Renal pelvis (tissue), 4 donors: Measurements from ENCODE around the gene ARHGAP22. TPM values are rescaled to one million over a fixed set of nuclear protein-coding genes. Genes with fewer than 3 reads are reported as not detected.
A peak's percentile ranks its signal among the peaks of the same experiment; 100 is the strongest.

ENCODE experiments used
- DNase-seq: peaks from one replicate; pipeline ENCODE4 v3.0.0-alpha.2; 2013
- polyA plus RNA-seq, 3 donors: library from polyadenylated mRNA; unstranded; fragments of 120-200 nt; gene quantifications; one replicate each; pipeline ENCODE4 v1.2.1, GENCODE V29; 2013; ENCODE audit not compliant: insufficient read length in 3 of 3

The ARHGAP22 gene
- polyA plus RNA-seq, 3 donors, result 1.2 to 1.8 (median 1.7) TPM

DNA sequence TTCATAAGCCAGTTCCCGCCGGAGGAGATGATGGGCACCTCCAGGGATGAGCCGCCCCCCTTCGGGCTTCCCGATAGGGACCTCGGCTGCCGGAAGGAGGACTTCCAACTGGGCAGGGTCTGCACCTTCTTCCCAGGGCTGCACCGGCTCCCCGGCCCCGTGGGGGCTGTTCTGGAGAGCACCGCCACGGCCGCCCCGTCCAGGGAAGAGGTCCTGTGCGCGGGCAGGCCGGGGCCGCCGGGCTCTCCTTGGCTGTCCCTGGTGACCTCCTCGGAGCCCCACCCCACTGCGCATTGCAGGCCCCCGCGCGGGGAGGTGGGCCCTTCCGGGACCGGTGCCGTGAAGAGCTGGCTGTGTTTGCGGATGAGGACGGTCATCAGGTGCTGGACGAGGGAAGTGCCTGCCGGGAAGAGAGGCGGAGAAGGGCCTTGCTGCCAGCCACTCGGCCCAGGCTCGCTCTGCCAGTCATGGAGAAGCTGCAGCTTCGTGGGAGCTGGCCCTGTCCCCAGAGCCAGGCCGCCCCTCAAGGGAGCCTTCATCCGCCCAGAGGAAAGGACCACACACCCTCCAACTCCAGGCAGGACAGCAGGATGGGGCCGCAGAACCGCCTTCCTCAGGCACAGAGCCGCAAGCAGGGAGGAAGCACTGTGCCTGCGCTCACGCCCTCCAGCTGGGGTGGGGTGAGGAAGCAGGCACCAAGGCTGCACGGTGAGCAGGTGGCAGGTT, 154.0 kb downstream of the ARHGAP22 start:
- DNase-seq, result no peak

- no peak for DNase-seq
These were observed 154.6 kb downstream of the ARHGAP22 start for GRCh38 chr10:48450233-48450740.

DNA sequence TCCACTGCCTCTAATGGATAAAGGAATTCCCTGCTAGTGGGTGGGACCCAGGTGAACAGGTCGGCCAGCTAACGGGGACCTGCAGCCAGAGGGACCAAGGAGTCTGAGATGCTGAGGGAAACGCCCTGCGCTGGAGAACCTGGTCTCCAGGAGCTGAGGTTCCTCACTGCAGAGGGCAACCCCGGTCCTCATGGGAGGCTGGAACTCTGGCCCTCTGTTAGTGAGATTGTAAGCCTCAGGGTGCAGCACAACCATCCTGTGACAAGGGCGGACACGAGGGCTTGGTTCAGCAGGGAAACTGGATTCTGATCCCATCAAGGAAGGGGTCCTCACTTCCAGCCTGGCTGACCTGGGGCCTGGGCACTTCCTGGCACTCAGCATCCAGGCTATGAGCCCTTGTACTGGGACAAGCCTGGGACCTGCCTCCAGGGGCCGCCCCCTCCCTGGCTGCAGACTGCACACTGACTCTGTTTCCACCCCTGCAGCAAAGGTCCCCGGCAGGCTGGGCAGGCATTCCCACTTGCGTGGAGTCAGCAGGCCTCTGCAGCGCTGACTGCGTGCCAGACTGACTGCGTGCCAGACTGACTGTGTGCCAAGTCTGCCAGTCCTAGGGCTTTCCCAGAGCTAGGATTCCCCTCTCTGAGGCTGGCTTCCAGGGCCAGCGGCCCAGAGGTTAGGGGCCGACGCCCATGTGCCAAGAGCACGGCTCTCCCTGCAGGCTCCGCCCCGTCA, 155.2 kb downstream of the ARHGAP22 start:
- DNase-seq, result no peak

DNA sequence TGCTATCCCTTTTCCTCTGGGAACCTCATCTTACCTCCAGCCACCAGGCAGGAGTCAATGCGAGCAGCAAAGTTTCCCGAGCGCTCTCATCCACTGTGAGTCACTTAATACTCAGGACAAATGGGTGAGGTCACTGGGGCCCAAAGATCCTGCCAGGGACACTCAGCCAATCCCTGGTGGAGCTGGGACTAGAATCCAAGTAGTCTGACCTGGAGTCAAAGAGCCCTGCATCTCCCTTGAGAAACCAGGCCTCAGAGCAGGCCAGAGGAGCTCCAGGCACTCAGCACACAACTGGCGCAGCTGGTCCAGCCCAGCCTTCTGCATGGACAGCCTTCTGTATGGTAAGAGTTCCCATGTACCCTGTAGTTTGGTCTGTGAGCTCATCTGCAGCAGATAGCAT, 156.1 kb downstream of the ARHGAP22 start:
- DNase-seq, result no peak

GRCh38 chr10:48447356-48448215, 157.3 kb downstream of the ARHGAP22 start:
- DNase-seq, result no peak

DNA sequence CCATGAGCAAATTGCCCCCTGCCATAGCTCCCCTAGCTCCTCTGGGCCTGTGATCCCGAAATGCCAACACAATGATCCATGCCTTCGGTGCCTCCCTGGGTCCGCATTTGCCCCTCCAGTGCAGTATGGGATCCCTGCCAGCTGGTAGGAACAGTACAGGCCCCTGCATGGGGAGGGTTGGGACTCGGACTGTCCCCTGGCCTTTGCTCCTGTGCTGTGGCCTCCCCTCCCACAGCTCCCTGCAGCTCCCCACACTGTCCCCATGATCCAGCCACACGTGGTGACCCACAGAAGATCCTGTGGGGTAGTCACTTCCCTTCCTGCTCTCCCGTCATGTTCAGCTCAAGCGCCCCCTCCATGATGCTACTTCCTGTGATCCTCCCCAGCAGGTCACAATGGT, 158.1 kb downstream of the ARHGAP22 start:
- DNase-seq, result no peak

DNA sequence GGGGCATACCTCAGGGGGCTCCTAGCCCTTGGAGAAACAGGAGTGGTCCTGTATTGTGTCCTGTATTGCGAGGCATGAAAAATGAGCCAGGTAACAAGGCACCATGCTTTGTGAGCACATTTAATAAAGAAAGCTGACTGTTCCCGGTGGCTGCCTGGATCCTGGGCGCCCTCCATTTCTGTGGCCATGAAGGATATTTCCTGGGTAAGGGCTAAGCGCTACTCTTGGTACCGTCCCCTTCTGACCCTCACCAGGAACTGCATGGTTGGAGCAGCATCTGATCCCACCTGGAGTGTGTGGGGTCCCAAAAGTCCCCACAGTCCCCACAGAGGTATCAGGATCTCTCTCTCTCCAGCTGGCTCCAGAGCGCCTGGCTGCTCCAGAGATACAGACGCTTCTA, 158.9 kb downstream of the ARHGAP22 start:
- DNase-seq, result no peak

DNA sequence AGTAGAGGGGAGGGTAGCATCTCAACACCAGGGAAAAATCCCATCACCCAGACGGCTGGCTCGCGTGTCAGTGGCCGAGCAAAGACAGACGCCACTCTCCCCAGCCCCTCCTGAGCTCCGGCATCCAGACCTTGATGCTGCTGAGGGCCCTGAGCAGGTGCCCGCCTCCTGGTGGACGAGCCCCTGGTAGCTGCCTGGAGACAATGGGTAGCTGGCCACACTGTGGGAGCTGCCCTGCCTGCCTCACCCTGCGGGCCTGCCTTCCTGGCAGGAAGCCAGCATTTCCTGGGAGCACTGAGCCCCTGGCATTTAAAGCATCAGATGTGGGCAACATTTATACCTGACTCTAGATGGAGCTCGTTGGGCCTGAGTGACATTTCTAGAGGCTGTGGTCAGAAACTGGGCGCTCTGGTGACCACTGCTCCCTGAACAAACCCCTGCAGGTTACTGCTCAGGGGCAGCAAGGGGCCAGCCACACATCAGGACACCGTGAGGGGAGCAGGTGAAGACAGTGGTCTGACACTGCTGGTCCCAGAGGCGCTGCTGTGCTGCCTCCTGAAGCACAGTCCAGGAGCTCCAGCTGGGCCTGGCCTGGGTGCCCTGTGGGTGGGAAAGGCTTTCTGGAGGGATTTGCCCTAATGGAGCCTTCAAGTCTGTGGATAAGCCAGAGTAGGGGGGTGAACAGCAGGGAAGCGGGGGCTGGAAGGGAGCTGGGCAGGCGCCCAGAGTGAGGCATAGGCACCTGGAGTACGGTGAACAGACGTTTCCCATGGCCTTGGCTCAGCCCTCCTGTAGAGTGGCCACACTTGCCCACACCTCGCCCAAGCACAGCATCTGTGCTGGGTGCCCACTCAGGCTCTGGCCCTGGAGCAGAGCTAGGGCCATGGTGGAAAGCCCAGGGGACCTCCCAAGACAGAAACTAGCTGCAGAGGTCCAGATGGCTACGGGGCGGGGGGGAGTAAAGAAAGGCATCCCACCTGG, 159.7 kb downstream of the ARHGAP22 start:
- no peak for DNase-seq

- DNase-seq, result no peak
These were observed 160.6 kb downstream of the ARHGAP22 start for GRCh38 chr10:48444266-48444665.

- no peak for DNase-seq
These were observed 162.1 kb downstream of the ARHGAP22 start for GRCh38 chr10:48442809-48443177.

DNA sequence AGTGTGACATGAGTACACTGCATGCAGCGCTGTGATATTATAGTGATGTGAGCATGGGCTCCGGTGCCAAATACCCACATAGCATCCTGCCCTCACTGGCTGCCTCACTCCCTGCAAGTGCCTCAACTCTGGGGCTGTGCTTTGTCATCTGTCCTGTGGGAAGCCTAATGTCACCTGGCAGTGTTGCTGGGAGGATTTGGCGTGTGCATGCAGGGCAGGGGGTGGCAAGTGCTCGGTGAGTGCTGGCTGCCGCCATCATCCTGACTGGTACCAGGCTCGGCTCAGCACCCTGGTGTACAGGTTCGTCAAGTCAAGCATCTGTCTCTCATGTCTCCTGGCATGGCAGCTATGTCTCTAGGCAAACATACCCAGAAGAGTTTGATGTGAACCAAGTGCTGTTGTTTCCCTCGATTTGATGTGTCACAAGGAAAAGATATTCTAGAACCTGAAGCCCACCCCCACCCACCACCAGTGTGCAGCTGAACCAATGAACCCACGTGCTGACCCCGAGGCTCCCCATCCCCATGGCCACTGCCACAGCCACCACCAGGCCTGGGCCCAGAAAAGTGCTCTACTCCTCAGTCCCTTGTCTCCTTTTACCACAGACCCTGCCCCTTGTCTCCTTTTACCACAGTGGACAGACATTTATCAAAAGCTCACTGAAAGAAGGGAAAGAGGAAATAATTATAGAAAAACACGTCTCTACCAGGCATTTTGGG, 162.6 kb downstream of the ARHGAP22 start:
- no peak for DNase-seq

DNA sequence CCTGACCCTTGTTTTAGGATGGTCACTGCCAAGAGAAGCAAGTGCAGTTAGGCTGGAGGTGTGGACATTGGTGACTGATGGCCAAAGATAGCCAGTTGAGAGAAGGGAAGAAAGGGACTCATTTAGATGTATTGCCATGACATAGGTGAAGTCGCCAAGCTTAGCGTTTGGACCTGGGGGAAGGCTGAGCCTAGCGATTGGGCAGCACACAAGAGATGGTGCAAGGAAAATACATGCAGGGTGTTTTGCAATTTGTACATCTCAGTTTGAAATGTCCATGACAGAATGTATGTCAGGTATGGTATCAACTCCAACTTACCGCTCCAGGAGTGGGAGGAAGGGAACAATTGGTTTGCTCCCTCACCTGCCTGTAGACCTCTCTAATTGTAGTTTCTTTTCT, 164.1 kb downstream of the ARHGAP22 start:
- DNase-seq, result no peak

DNA sequence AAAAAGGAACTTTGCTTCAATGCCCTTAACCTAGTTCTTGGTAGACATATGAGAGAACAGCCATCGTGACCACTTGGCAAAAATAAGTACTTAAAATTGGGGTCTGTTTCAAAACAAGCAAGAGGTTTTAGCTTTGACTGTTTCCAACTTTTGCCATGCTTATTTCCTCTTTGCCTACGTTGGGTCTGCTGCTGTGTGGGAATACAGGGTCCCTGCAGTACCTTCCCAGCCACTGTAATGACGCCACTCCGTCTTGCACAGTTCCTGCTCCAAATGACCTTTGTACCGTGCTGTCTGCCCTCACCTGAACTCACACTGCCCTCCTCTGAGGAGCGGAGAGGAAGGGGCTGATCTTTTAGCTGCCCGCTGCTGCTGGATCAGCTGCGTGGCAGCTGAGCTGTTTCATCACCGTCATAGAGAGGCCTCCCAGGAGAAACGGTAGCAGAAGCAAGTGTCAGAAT, 165.3 kb downstream of the ARHGAP22 start:
- DNase-seq, result peak; percentile 34

- no peak for DNase-seq
These were observed 165.8 kb downstream of the ARHGAP22 start for GRCh38 chr10:48439031-48439430.

DNA sequence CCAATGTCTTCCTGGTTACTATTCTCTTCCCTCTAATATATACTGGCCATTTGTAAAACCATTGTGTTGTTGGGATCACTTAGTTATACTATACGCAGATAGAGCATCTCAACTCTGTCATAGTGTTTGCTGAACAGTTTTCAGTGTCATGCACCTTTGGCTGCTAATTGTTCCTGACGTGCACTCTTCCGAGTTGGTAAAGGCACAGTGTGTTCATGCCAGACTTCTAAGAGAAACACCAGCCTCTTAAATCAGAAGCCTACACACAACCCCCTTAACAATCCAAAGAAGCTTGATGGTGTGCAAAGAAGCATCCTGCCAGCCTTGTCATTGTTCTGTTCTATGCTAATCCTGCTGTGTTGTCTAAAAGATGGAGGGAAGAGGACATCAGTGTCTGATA, 167.3 kb downstream of the ARHGAP22 start:
- DNase-seq, result no peak

- no peak for DNase-seq
These were observed 173.0 kb downstream of the ARHGAP22 start for GRCh38 chr10:48431871-48432270.

DNA sequence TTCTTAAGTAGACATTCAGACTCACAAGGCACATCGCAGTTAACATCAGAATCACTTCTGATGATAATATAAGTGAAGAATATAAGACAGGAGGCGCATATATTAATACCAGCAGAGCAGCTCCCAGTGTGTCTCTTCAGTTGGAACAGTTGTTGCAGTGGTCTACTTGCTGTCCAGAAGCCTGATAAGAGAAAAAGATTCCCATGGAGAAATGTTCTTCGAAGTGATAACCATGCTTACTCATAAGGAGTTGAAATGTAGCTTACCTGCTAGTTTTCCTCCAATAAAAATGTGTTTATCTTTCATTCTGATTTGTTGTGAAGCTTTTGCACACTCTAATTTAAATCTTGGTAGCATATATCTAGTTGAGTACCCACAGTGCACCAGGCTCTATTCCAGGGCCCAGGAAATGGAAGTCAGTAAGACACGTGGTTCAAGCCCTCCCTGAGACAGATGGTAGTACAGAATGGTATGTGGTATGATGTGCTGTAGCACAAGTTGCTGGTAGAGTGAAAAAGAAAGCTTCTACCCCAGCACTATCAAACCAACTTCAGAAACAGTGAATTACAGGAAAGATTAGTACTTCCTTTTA, 174.4 kb downstream of the ARHGAP22 start:
- DNase-seq, result no peak

DNA sequence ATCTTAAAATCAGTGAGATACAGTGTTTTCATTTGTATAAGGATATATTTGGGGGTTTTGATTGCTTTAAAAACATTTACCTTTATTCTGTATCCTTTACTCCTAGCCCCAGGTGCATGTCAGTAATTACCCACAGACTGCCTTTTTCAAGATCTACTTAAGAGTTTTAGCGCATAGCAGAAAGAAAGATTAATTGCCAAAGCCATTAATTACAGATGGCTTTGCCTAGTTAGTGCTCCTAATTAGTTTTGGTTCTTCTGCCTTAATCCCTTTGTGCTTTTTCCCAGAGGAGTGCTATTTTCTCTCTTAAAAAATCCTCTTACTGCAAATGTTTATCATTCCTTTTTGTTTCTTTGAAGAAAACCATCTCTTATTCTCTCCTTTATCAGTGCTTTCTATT, 175.6 kb downstream of the ARHGAP22 start:
- no peak for DNase-seq

DNA sequence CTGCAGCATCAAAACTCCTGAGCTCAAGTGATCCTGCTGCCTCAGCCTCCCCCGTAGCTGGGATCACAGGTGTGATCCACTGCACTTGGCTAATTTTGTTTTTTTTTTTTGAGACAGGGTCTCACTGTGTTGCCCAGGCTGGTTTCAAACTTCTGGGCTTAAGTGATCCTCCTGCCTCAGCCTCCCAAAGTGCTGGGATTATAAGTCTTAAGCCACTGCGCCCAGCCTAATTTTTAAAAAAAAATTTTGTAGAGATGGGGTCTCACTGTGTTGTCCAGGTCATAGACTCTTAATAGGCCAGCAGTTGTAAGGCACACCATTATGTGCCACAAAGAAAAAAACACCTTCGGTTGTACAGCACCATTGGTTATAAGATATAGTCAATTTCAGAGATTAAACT, 176.0 kb downstream of the ARHGAP22 start:
- no peak for DNase-seq

- DNase-seq, result peak; percentile 36
These were observed 181.0 kb downstream of the ARHGAP22 start for GRCh38 chr10:48423884-48424283.
